ENCODE data around the gene MEGF11.

MEGF11 gene

DNA sequence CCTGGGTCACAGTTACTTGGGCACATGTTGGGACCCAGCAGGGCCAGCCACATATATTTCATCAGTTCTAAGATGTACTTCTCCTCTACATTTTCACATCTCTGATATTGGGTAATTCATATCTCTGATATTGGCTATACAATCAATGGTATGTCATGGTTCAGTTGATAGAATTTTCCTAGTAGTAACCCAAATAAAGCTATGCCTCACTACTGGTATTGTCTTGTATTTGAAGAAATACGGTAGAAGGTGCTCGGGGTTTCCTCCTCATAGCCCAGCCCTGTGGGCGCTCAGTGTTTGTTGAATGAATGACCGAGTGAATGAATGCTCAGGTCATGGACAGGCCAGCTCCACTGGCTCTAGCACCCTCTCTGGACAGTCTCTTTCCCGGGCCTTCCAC is 290.2 kb downstream of the MEGF11 start:
- Histone ChIP-seq H2AFZ (ENCODE audit: low read length) (no peak overlapping the region), H3K79me2 (ENCODE audit: insufficient read depth, low read length) (no peaks in the 10 kb centered on the region), H3K4me3 (ENCODE audit: low read depth, low read length, poor library complexity, severe bottlenecking) (no peak overlapping the region), H4K20me1 (ENCODE audit: insufficient read depth, low read length) (no peaks in the 10 kb centered on the region), H3F3A (ENCODE audit: insufficient read depth, low read length) (no peaks in the 10 kb centered on the region), H3K27ac (ENCODE audit: low read depth, low read length, poor library complexity, severe bottlenecking) (no peak overlapping the region), H3K4me2 (ENCODE audit: low read length) (no peak overlapping the region), H3K9ac (ENCODE audit: low read length) (no peak overlapping the region), H3K36me3 (ENCODE audit: insufficient read depth, low read length) (peaks cover 8% of the 10 kb centered on the region; the same call in 1 of the 2 replicates), H3K4me1 (ENCODE audit: insufficient read depth, low read length, severe bottlenecking) (peaks cover 10% of the 10 kb centered on the region), H3K9me2 (ENCODE audit: low read depth, low read length) (no peaks in the 10 kb centered on the region), H3K9me3 (ENCODE audit: low read length) (no peaks in the 10 kb centered on the region), H3K27me3 (ENCODE audit: insufficient read depth, low read length) (no peaks in the 10 kb centered on the region)
- no peak for TF ChIP-seq CTCF (IDR thresholded peaks at IDR 0.05; ENCODE audit: low read length)
- TF ChIP-seq EZH2 (IDR thresholded peaks at IDR 0.05; ENCODE audit: borderline replicate concordance, low read length) = no peak

- no peak overlapping the region for H3K4me3 ChIP-seq (ENCODE audit: low read depth, low read length, poor library complexity, severe bottlenecking)
- H3F3A ChIP-seq (ENCODE audit: insufficient read depth, low read length) = no peaks in the 10 kb centered on the region
- TF ChIP-seq EZH2 (IDR thresholded peaks at IDR 0.05; ENCODE audit: borderline replicate concordance, low read length) = no peak
- TF ChIP-seq CTCF (IDR thresholded peaks at IDR 0.05; ENCODE audit: low read length) = no peak
- no peaks in the 10 kb centered on the region for H3K9me3 ChIP-seq (ENCODE audit: low read length)
- peaks cover 10% of the 10 kb centered on the region for H3K4me1 ChIP-seq (ENCODE audit: insufficient read depth, low read length, severe bottlenecking)
- H3K36me3 ChIP-seq (ENCODE audit: insufficient read depth, low read length) = peaks cover 8% of the 10 kb centered on the region; the same call in 1 of the 2 replicates
- H4K20me1 ChIP-seq (ENCODE audit: insufficient read depth, low read length) = no peaks in the 10 kb centered on the region
- no peaks in the 10 kb centered on the region for H3K9me2 ChIP-seq (ENCODE audit: low read depth, low read length)
- H3K27ac ChIP-seq (ENCODE audit: low read depth, low read length, poor library complexity, severe bottlenecking) = no peak overlapping the region
- no peak overlapping the region for H3K4me2 ChIP-seq (ENCODE audit: low read length)
- no peak overlapping the region for H3K9ac ChIP-seq (ENCODE audit: low read length)
- H2AFZ ChIP-seq (ENCODE audit: low read length) = no peak overlapping the region
- H3K27me3 ChIP-seq (ENCODE audit: insufficient read depth, low read length) = no peaks in the 10 kb centered on the region
- H3K79me2 ChIP-seq (ENCODE audit: insufficient read depth, low read length) = no peaks in the 10 kb centered on the region
These were observed 291.4 kb downstream of the MEGF11 start for GRCh38 chr15:65962187-65962586.

DNA sequence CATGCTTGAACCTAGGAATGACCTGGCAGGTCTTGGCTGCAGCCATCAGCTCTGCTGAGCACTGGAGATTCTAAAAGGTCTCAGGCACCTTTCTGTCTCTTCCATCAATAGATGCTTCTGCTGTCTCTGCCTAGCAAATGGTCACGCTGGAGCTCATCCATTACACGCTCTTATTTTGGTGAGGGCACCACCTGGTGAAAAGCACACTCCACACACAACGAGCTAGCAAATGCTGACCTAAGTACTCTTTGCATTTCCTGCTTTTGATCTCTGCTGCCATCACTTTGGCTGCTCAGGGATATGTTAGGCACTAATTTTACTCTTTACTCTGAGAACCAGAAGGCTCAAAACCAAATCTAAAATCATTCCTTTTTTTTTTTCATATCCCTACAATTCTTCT is 293.0 kb downstream of the MEGF11 start:
- no peak for TF ChIP-seq EZH2 (IDR thresholded peaks at IDR 0.05; ENCODE audit: borderline replicate concordance, low read length)
- no peak for TF ChIP-seq CTCF (IDR thresholded peaks at IDR 0.05; ENCODE audit: low read length)

More for the DNA sequence above, 293.0 kb downstream of the MEGF11 start:
- Histone ChIP-seq H3F3A (ENCODE audit: insufficient read depth, low read length) (no peaks in the 10 kb centered on the region), H3K27ac (ENCODE audit: low read depth, low read length, poor library complexity, severe bottlenecking) (no peak overlapping the region), H3K79me2 (ENCODE audit: insufficient read depth, low read length) (no peaks in the 10 kb centered on the region), H3K36me3 (ENCODE audit: insufficient read depth, low read length) (peaks cover 8% of the 10 kb centered on the region; the same call in 1 of the 2 replicates), H3K9me2 (ENCODE audit: low read depth, low read length) (no peaks in the 10 kb centered on the region), H3K4me1 (ENCODE audit: insufficient read depth, low read length, severe bottlenecking) (peaks cover 20% of the 10 kb centered on the region), H2AFZ (ENCODE audit: low read length) (no peak overlapping the region), H3K4me3 (ENCODE audit: low read depth, low read length, poor library complexity, severe bottlenecking) (no peak overlapping the region), H3K9me3 (ENCODE audit: low read length) (no peaks in the 10 kb centered on the region), H3K9ac (ENCODE audit: low read length) (no peak overlapping the region), H4K20me1 (ENCODE audit: insufficient read depth, low read length) (no peaks in the 10 kb centered on the region), H3K4me2 (ENCODE audit: low read length) (no peak overlapping the region), H3K27me3 (ENCODE audit: insufficient read depth, low read length) (no peaks in the 10 kb centered on the region)
